ENCODE results near the gene CAPS.

The CAPS gene

DNA sequence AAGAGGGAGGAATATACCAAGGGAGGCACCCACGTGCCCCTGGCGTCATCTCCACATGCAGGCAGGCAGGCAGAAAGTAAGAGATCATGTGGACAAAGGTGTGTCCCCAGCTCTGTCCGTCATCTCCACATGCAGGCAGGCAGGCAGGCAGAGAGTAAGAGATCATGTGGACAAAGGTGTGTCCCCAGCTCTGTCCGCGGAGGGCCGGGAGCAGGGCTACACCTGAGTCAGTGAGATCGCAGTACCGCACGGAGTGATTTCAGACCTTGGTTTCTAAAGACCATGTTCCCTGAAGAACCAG, 22.2 kb downstream of the CAPS start:
- no peak for DNase-seq

GRCh38 chr19:5937550-5937949, 23.5 kb downstream of the CAPS start:
- no peak for DNase-seq

- no peak for DNase-seq
Measured at GRCh38 chr19:5940260-5941208, 26.5 kb downstream of the CAPS start.

DNA sequence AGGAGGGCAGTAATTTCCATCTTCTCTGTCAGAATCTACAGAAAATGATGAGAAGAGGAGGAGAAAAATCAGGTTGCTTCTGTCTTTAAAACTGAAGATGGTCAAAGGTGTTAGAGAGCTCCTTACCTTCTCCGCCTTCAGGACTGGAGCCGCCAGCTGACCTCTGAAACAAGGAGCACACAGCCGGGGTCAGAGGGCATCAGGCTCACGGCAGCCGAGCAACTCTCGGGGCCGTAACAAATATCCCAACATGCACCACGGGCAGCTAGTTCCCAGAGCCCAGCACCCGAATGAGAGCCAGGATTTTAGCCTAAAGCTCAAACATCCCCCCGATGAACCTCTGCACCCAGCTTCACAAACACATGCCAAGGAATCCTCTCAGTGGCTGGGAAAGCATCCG, 27.6 kb downstream of the CAPS start:
- no peak for DNase-seq

- no peak for DNase-seq
Measured at GRCh38 chr19:5943045-5943444, 29.0 kb downstream of the CAPS start.

GRCh38 chr19:5943623-5944022, 29.6 kb downstream of the CAPS start:
- DNase-seq, result no peak

DNA sequence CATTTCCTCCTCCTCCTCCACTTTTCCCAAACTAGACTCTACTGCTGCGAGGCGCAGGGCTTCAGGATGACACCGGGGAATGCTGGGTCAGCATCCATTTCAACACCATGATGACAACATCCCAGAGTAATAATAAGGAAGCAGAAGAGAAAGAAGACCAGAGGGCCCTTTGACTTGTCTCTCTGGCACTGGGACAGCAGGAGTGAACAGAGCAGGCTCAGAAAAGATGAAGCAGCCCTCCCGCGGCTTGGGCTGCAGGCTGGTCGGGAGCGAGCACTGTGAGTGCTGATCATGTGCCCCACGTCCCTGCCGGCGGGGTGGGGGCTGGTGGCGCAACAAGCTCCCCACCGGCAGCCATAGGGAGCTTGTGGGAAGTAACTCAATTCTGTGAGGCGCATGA, 33.4 kb downstream of the CAPS start:
- no peak for DNase-seq

DNA sequence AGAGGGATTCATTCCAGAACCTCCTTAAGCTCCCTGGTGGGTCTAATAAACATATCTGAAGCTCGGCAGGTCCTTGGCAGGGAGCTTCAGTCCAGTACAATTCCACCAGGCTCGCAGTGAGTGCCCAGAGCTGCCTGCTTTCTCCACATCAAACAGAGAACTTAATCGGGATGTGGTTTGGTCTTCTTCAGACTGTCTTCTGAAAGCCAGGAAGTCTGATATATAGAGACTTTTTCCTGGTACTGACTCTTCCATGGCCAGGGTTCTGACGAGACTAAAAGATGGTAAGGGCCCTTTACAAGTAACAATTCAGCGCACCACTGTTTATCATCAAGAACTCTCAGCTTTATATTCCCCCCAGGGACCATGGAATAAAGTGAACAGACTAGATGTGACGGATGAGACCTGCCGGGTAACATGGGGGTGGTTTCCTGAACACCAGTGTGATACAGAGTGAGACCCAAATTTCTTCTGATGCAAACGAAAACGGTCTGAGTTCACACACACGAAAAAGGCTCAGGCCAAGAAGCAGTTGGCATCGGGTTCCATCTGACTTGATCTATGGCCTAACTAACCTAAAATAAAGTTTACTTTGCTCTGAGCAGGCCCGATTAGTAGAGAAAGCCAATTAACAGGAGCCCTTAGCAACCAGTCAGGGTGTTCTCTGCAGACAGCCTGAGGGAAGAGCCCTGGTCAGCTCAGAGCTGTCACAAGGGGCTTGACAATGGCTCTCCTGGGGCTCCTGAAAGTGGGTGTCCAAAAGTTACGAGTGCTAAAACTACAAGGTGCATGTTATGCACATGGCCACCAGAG, 34.9 kb downstream of the CAPS start:
- DNase-seq, result no peak

DNA sequence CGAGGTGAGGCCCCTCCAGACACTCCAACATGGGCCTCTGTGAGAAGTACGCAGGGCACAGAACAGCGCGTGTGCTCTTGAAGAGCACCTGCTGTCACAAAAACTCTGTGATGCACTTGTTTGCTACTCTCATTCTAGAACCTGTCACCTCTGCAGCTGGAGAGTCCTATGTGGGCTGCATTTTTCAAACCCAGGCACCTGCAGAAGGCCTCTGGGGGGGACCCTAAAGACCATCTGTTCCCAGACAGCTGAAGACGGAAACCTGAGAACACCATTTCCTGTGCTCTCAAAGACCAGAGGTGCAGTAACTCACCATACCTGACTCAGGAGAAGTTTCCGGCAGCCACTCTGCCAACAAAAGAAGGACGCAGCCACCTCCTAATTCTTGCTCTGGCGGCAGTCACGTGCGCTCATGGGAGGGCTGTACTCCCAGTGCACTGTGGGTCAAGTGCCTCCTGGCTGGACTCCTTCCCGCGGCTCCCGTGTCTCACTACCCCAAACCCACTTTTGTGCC, 35.8 kb downstream of the CAPS start:
- DNase-seq, result peak; percentile 38

DNA sequence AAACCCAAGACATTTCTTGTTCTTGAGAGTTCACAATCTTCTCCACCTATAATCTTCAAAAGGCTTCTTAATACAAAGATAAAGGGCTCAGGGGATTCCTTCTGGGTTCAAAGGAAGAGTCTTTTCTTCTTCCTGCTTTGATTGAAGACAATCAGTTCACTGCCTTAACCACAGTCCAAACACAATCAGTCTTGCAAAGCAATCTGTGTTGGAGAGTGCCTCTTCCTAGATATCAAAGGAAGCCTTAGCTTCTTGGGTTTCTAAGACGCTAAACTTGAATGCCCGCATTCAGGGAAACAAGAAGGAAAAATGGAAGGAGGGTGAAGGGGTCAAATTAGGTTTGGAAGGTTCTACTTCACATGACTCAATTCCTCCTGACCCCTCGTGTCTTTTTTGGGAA, 36.7 kb downstream of the CAPS start:
- DNase-seq, result no peak

DNA sequence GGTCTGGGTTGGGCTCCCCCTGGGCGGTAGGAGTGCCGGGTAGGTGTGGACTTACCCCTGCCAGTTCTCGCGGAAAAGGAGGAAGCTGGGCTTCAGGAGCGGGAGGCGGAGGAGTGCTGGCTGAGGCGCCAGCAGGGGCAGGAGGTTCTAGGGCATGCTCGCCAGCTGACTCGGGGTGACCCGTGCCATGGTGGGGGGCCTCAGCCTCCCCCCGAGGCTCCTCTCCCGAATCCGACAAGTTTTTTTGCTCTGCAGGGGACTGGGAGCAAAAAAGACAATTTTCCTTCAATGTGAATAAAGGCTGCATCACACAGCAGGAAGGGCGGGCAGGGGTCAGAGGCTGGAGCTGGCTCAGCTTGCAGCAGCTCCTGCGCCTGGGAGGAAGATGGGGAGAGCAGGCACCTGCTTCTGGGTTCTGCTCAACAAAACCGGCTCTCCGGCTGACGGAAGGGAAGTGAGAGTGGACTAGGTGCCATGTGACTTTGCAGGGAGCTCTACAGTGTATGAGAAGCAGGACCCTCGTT, 37.3 kb downstream of the CAPS start:
- no peak for DNase-seq

DNA sequence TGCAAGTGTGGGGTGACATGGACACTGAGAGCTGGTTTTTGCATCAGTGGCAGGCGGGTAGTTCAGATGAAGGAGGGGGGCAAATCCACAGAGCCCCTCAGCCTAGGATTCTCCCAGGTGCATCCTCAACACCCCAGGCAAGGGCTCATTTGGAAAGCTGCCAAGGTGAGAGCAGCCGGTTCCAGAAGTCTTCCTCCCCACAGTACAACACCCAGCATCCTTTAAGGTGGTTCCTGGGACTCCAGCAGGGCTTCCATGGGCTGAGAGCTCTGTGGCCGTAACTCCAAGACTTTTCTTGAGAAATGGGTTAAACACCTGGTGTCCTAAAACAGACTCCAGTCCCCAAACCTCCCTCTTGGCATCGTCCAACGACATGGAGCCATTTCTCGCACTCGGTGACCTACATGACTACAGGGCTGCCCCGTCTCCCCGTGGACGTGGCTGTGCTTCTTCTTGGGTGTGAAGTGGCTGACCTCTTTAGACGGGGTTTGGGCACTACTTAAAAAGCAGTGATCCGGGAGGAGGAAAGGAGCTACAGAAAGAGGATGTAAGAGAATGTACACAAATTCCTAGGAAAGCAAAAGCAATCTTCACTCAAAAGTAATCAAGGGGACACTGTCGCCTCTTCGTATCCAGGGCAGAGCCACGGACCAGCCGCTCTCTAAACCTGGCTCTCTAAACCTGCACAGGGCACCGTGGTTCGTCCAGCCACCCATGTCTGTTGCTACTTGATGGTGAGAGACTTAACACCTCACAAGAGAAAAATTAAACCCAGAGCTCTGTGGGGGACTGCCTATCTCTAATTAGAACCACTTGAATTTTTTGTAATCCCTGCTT, 38.4 kb downstream of the CAPS start:
- DNase-seq, result no peak

DNA sequence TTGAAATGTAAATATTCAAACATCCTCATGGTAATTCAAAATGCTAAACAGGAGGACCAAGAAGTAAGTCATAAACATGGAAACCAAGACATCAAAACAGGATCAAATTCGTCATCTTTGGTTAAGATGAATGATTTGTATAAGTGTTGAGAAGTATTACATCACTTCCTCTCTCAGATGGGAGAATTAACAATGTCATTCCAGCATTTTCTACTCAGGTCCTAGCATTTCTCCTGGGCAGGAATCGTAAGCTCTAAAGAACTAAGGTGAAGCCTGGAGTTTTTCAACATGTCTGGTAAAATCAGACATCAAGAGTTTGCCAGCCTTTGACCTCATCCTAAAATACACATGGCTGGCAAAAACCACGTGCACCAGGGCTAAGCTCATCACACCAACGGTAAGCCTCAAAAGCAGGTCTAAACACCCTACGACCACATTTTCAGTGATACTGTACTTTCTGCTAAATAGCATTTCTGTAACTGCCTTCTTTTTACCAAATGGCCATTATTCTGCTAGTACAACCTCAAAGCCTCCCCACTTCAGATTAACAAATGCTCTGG, 39.1 kb downstream of the CAPS start:
- no peak for DNase-seq

DNA sequence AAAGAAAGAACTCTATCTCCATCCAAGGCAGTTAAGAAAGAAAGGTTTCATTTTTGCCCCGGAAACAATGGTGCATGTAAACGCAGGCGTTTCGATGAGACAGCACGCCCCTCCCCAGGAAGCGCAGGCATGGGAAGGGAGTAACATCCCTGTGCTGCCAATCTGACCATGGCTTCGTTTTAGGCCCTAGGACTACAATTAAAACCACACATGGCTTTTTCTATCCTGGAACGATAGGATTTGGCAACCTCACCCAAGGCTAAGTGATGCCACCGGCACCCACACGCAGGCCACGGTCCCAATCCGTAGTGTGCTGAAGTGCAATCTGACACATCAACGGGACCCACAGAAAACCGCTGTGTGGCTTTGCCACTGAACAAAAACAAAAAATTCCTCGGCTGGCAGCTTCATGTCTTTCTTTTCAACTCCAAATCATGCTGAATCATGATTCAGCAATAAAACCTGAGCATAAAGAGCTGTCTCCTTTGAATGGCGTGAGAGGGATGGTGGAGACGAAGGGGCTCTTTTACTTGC, 39.7 kb downstream of the CAPS start:
- DNase-seq, result peak; percentile 46

- no peak for DNase-seq
Measured at GRCh38 chr19:5954293-5954692, 40.2 kb downstream of the CAPS start.

DNA sequence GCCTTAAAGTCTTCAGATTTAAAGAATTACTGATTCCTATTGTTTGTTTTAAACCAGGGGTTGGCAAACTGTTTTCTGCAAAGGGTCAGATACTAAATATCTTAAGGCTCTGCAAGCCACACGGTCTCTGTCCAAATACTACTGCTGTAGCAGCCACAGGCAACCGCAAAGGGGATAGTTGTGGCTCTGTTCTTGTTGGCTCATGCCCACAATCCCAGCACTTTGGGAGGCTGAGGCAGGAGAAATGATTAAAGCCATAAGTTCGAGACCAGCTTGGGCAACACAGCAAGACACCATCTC, 41.5 kb downstream of the CAPS start:
- no peak for DNase-seq

DNA sequence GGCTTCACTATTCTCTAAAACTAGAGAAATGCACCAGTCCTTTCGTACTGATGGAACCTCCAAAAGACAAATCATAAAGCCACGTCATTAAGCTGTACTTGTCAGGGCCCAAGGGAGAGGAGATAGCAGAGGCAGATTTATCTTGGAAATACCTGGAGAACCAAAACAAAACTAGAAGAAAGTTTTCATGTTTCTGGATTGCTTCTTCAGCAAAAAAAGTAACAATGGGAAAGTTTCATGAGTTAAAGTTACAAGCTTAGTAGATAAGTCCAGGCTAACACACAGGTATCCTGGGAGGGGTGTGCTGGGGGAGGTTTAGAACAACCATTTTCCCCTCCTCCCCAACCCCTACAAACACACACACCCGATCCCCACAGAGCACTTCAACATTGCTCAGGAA, 42.3 kb downstream of the CAPS start:
- DNase-seq, result no peak

GRCh38 chr19:5956728-5957127, 42.7 kb downstream of the CAPS start:
- no peak for DNase-seq

- DNase-seq, result no peak
Measured at GRCh38 chr19:5957170-5957569, 43.1 kb downstream of the CAPS start.

GRCh38 chr19:5958074-5958850, 44.2 kb downstream of the CAPS start:
- DNase-seq, result no peak

GRCh38 chr19:5958851-5959122, 44.7 kb downstream of the CAPS start:
- no peak for DNase-seq
